ENCODE results near the gene STARD13.
"Not testable (repeated sequence)": the region's sequence is repeated elsewhere in the genome, so short reads cannot be mapped to it uniquely, and the experiment has no call there.

The STARD13 gene

DNA sequence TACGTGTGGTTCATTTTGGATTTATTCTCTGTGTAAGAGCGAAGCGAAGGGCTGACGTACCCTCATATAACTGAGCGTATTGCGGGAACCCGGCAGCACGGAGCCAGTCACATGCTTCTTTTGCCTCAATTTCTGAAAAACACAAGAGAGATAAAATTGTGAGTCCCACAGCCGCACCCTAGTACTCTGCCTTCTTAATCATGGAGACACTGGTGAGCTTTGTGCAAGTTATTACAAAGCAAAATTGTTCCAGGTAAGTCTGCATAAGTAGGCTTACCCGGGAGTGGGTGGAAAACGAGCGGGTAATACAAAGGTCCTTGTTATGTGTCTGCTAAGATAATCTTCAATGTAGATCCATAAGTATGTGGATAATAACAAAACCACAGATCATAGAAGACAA lies 118.1 kb downstream of the STARD13 start:
- WGBS (ENCODE audit: insufficient coverage, insufficient read length) = no CpG with 5 or more reads among the region's 12 CpGs
- Histone ChIP-seq H3K4me3 (ENCODE audit: low read length) (no peak overlapping the region), H3K27ac (ENCODE audit: low read length) (no peak overlapping the region), H3K4me1 (ENCODE audit: control insufficient read depth, insufficient read depth, low read length) (no peaks in the 10 kb centered on the region), H3K27me3 (ENCODE audit: control insufficient read depth, insufficient read depth, low read length) (no peaks in the 10 kb centered on the region), H3K9me3 (ENCODE audit: control insufficient read depth, insufficient read depth, low read length) (no peaks in the 10 kb centered on the region), H3K36me3 (ENCODE audit: control insufficient read depth, insufficient read depth, low read length) (no peaks in the 10 kb centered on the region)
- no peak for DNase-seq (ENCODE audit: low read depth, low spot score)

DNA sequence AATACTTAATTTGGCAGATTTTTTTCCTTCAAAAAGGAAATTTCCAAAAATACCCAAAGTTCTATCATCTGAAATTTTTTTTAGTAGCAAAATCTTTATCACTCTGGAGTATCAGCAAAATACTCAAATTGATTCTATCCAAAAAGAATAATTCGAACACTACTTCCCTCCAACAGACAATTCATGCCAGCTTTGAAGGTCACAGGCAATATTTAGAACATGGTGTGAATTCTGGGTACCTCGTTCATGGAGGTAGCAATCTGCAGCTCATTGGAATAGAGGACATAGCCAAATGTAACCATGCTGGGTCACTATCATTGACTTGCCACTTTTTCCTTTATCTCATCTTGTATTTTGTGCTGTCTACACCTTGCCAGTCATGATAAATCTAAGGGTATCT lies 119.8 kb downstream of the STARD13 start:
- H3K27ac ChIP-seq (ENCODE audit: low read length) = no peak overlapping the region
- H3K4me3 ChIP-seq (ENCODE audit: low read length) = no peak overlapping the region
- DNase-seq (ENCODE audit: low read depth, low spot score) = no peak
- H3K36me3 ChIP-seq (ENCODE audit: control insufficient read depth, insufficient read depth, low read length) = no peaks in the 10 kb centered on the region
- no CpG with 5 or more reads among the region's 2 CpGs for WGBS (ENCODE audit: insufficient coverage, insufficient read length)
- H3K27me3 ChIP-seq (ENCODE audit: control insufficient read depth, insufficient read depth, low read length) = no peaks in the 10 kb centered on the region
- no peaks in the 10 kb centered on the region for H3K9me3 ChIP-seq (ENCODE audit: control insufficient read depth, insufficient read depth, low read length)
- H3K4me1 ChIP-seq (ENCODE audit: control insufficient read depth, insufficient read depth, low read length) = no peaks in the 10 kb centered on the region

DNA sequence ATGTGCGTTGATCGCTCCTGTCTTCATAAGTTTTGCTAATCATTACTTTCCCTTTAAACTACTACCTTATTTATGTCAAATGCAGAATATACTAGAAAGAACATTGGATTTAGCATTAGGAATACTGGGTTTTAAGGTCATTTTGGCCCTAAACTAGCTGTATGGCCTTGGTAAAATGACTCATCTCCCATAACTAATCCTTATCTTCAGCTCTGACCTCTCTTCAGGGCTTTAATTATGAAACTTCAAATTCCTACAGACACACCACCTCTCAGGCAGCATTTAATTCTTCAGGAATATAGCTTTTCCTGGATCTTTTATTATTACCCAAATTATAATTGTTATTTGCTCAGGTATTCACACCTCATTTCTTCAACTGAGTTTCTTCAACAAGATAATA lies 121.2 kb downstream of the STARD13 start:
- Histone ChIP-seq H3K4me3 (ENCODE audit: low read length) (no peak overlapping the region), H3K9me3 (ENCODE audit: control insufficient read depth, insufficient read depth, low read length) (no peaks in the 10 kb centered on the region), H3K27me3 (ENCODE audit: control insufficient read depth, insufficient read depth, low read length) (no peaks in the 10 kb centered on the region), H3K27ac (ENCODE audit: low read length) (no peak overlapping the region), H3K36me3 (ENCODE audit: control insufficient read depth, insufficient read depth, low read length) (no peaks in the 10 kb centered on the region), H3K4me1 (ENCODE audit: control insufficient read depth, insufficient read depth, low read length) (no peaks in the 10 kb centered on the region)
- no peak for DNase-seq (ENCODE audit: low read depth, low spot score)
- no CpG with 5 or more reads among the region's 2 CpGs for WGBS (ENCODE audit: insufficient coverage, insufficient read length)

DNA sequence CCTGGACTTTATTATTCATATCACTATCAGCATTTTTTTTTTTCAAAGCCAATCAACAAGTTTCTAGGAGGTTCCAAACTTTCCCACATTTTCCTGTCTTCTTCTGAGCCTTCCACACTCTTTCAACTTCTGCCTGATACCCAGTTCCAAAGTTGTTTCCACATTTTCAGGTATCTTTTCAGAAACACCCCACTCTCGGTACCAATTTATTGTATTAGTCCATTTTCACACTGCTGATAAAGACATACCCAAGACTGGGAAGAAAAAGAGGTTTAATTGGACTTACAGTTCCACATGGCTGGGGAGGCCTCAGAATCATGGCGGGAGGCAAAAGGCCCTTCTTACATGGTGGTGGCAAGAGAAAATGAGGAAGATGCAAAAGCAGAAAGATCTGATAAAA lies 122.8 kb downstream of the STARD13 start:
- DNase-seq (ENCODE audit: low read depth, low spot score); H3K27ac ChIP-seq (ENCODE audit: low read length); H3K9me3 ChIP-seq (ENCODE audit: control insufficient read depth, insufficient read depth, low read length); H3K4me3 ChIP-seq (ENCODE audit: low read length); H3K36me3 ChIP-seq (ENCODE audit: control insufficient read depth, insufficient read depth, low read length); H3K4me1 ChIP-seq (ENCODE audit: control insufficient read depth, insufficient read depth, low read length); H3K27me3 ChIP-seq (ENCODE audit: control insufficient read depth, insufficient read depth, low read length): not testable (repeated sequence)
- no CpG with 5 or more reads among the region's 2 CpGs for WGBS (ENCODE audit: insufficient coverage, insufficient read length)

DNA sequence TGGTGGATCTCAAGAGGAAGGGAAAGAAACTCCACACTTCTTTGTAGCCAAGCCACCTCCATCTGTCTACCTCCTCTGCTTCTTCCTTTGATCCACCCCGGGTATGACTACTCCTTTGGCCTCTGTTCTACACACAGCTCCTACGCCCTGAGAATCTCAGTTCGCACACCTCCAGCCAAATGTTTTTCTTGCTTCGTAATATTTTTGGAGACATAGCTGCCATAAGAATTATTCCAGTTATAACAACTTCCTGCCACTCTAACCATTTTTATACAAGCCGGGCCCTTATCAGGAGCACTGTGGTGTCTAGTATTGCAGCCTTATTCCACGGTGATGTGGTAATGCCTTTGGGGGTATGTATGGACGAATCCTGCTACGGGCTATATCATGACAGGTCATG lies 126.7 kb downstream of the STARD13 start:
- no CpG with 5 or more reads among the region's 8 CpGs for WGBS (ENCODE audit: insufficient coverage, insufficient read length)
- no peak overlapping the region for H3K27ac ChIP-seq (ENCODE audit: low read length)
- no peaks in the 10 kb centered on the region for H3K36me3 ChIP-seq (ENCODE audit: control insufficient read depth, insufficient read depth, low read length)
- H3K4me3 ChIP-seq (ENCODE audit: low read length) = no peak overlapping the region
- H3K9me3 ChIP-seq (ENCODE audit: control insufficient read depth, insufficient read depth, low read length) = no peaks in the 10 kb centered on the region
- no peaks in the 10 kb centered on the region for H3K4me1 ChIP-seq (ENCODE audit: control insufficient read depth, insufficient read depth, low read length)
- DNase-seq (ENCODE audit: low read depth, low spot score) = no peak
- H3K27me3 ChIP-seq (ENCODE audit: control insufficient read depth, insufficient read depth, low read length) = no peaks in the 10 kb centered on the region

DNA sequence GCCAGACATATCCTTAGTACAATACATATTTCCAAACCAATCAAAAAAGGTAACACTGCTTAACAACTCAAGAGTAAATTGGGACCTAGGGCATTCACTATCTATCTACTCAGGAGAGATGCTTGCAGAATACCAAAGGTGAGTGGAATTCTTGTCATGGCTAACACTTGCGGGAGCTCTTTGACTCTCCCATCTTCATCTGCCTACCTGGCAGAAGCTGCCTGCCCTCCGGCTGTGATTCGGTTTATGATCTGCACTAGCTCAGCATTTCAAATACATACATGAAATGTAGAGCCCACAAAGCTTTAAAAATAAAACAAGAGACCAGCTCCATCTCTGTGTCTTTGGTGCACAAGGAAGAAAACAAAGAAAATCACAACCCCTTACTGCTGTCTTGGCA lies 127.3 kb downstream of the STARD13 start:
- H3K27me3 ChIP-seq (ENCODE audit: control insufficient read depth, insufficient read depth, low read length) = no peaks in the 10 kb centered on the region
- no peaks in the 10 kb centered on the region for H3K9me3 ChIP-seq (ENCODE audit: control insufficient read depth, insufficient read depth, low read length)
- H3K36me3 ChIP-seq (ENCODE audit: control insufficient read depth, insufficient read depth, low read length) = no peaks in the 10 kb centered on the region
- no peak overlapping the region for H3K27ac ChIP-seq (ENCODE audit: low read length)
- WGBS (ENCODE audit: insufficient coverage, insufficient read length) = no CpG with 5 or more reads among the region's 3 CpGs
- no peaks in the 10 kb centered on the region for H3K4me1 ChIP-seq (ENCODE audit: control insufficient read depth, insufficient read depth, low read length)
- DNase-seq (ENCODE audit: low read depth, low spot score) = no peak
- no peak overlapping the region for H3K4me3 ChIP-seq (ENCODE audit: low read length)

- Histone ChIP-seq H3K4me3 (ENCODE audit: low read length) (no peak overlapping the region), H3K27ac (ENCODE audit: low read length) (no peak overlapping the region), H3K4me1 (ENCODE audit: control insufficient read depth, insufficient read depth, low read length) (no peaks in the 10 kb centered on the region), H3K9me3 (ENCODE audit: control insufficient read depth, insufficient read depth, low read length) (no peaks in the 10 kb centered on the region), H3K27me3 (ENCODE audit: control insufficient read depth, insufficient read depth, low read length) (no peaks in the 10 kb centered on the region), H3K36me3 (ENCODE audit: control insufficient read depth, insufficient read depth, low read length) (no peaks in the 10 kb centered on the region)
- no peak for DNase-seq (ENCODE audit: low read depth, low spot score)
- WGBS (ENCODE audit: insufficient coverage, insufficient read length) = no CpG with 5 or more reads among the region's 5 CpGs
Observed at GRCh38 chr13:33154911-33155310, 130.6 kb downstream of the STARD13 start.

DNA sequence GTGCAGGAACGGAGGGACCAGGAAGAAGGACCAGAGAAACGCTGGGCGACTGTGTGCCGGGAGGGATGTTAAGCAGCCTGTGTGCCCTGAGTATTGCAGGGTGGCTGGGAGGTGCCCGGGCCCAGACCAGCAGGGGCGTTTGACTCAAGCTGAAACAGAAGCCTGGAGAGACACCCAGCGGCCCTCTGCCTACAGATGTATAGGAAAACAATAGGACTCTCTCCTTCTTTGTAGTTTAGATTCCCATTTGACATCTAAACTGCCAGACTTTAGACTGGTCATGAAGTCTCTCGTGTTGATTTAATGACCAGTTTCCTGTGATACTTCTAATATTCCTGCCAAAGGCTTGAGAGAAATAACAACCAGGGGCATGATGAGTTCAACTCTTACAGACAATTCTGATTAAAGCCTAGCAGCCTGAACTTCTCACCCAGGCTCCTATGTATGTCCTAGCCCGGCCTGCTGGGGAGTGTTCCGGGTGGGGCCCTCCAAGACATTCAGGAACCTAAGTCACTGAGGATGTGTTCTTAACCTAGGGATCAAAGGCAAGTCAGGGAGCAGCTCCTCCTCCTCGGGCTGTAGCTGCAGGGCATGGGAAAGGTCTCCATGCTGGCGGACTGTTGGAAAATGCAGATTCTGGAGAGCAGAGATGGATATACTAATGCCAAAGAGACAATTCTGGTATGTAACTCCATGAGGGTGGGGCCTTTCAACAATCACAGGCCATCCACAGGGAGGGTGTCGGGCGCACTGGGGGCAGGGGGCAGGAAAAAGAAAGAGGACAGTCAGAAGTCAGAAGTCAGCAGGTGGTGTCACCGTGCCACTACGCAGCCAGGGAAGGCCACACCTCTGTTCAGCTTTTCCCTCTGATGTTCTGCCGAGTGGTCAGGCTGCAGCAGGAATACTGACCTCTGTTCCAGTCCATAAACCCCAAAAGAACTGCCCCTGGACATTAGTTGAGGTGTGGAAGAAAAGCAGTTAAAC lies 131.8 kb downstream of the STARD13 start:
- no peak overlapping the region for H3K4me3 ChIP-seq (ENCODE audit: low read length)
- WGBS (ENCODE audit: insufficient coverage, insufficient read length) = no CpG with 5 or more reads among the region's 17 CpGs
- no peak overlapping the region for H3K27ac ChIP-seq (ENCODE audit: low read length)
- H3K36me3 ChIP-seq (ENCODE audit: control insufficient read depth, insufficient read depth, low read length) = no peaks in the 10 kb centered on the region
- H3K27me3 ChIP-seq (ENCODE audit: control insufficient read depth, insufficient read depth, low read length) = no peaks in the 10 kb centered on the region
- no peaks in the 10 kb centered on the region for H3K4me1 ChIP-seq (ENCODE audit: control insufficient read depth, insufficient read depth, low read length)
- no peaks in the 10 kb centered on the region for H3K9me3 ChIP-seq (ENCODE audit: control insufficient read depth, insufficient read depth, low read length)
- DNase-seq (ENCODE audit: low read depth, low spot score) = no peak

DNA sequence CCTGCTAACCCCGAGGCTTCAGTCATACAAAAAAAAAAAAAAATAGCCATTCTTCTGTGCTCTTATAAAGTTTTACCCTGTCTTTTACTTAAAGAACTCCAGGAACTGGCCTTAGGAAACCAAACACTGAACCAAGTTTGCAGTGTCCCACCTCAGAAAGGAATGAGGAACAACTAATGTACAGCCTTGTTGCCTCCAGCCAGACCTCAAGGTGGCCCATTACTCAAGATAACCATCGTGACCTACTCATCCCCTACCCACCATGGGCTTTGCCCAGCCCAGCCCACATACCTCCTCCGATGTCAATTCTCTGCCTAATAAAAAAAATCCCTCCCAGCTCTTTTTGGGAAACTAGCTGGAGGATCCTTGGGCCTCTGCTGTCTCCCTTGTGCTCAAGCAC lies 133.2 kb downstream of the STARD13 start:
- Histone ChIP-seq H3K4me1 (ENCODE audit: control insufficient read depth, insufficient read depth, low read length) (no peaks in the 10 kb centered on the region), H3K9me3 (ENCODE audit: control insufficient read depth, insufficient read depth, low read length) (no peaks in the 10 kb centered on the region), H3K4me3 (ENCODE audit: low read length) (no peak overlapping the region), H3K27ac (ENCODE audit: low read length) (no peak overlapping the region), H3K36me3 (ENCODE audit: control insufficient read depth, insufficient read depth, low read length) (no peaks in the 10 kb centered on the region), H3K27me3 (ENCODE audit: control insufficient read depth, insufficient read depth, low read length) (no peaks in the 10 kb centered on the region)
- WGBS (ENCODE audit: insufficient coverage, insufficient read length) = no CpG with 5 or more reads among the region's 3 CpGs
- DNase-seq (ENCODE audit: low read depth, low spot score) = no peak

GRCh38 chr13:33150662-33151061 lies 134.9 kb downstream of the STARD13 start:
- H3K36me3 ChIP-seq (ENCODE audit: control insufficient read depth, insufficient read depth, low read length) = no peaks in the 10 kb centered on the region
- H3K4me1 ChIP-seq (ENCODE audit: control insufficient read depth, insufficient read depth, low read length) = no peaks in the 10 kb centered on the region
- H3K9me3 ChIP-seq (ENCODE audit: control insufficient read depth, insufficient read depth, low read length) = no peaks in the 10 kb centered on the region
- no peak overlapping the region for H3K27ac ChIP-seq (ENCODE audit: low read length)
- no peak overlapping the region for H3K4me3 ChIP-seq (ENCODE audit: low read length)
- DNase-seq (ENCODE audit: low read depth, low spot score) = no peak
- WGBS (ENCODE audit: insufficient coverage, insufficient read length) = no CpG with 5 or more reads among the region's 5 CpGs
- H3K27me3 ChIP-seq (ENCODE audit: control insufficient read depth, insufficient read depth, low read length) = no peaks in the 10 kb centered on the region

DNA sequence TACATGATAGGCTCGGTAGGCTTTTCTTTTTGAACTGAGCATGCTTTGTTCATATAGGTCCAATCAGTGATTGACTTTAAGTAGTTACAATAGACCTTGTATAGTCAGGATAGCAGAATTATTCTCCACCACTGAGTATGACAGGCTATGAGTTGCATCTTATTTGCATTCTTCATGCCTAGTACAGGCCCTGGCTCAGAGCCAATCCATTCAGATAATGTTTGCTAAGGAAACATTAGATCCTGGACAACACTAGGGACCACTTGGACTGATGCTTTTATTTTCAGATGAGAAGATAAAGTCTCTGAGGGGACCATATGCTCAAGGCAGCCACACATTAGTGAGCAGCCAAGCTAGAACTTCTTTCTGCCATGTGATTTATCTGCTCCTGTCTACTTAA lies 135.4 kb downstream of the STARD13 start:
- H3K27me3 ChIP-seq (ENCODE audit: control insufficient read depth, insufficient read depth, low read length) = no peaks in the 10 kb centered on the region
- no peaks in the 10 kb centered on the region for H3K9me3 ChIP-seq (ENCODE audit: control insufficient read depth, insufficient read depth, low read length)
- no peaks in the 10 kb centered on the region for H3K4me1 ChIP-seq (ENCODE audit: control insufficient read depth, insufficient read depth, low read length)
- no CpG with 5 or more reads among the region's 1 CpG for WGBS (ENCODE audit: insufficient coverage, insufficient read length)
- H3K4me3 ChIP-seq (ENCODE audit: low read length) = no peak overlapping the region
- DNase-seq (ENCODE audit: low read depth, low spot score) = no peak
- H3K36me3 ChIP-seq (ENCODE audit: control insufficient read depth, insufficient read depth, low read length) = no peaks in the 10 kb centered on the region
- H3K27ac ChIP-seq (ENCODE audit: low read length) = no peak overlapping the region

Measured in iPS DF 6.9 (cell line).